ENCODE results near the gene CEP164. TPM values are rescaled to one million over a fixed set of nuclear protein-coding genes. Genes with fewer than 3 reads are reported as not detected.

The CEP164 gene
- total and polyA plus RNA-seq, 2 of the 8 experiments (the other 6 are each of a cell fraction or from before 2014, with no cell fraction given): 8.4 to 20.8 TPM

DNA sequence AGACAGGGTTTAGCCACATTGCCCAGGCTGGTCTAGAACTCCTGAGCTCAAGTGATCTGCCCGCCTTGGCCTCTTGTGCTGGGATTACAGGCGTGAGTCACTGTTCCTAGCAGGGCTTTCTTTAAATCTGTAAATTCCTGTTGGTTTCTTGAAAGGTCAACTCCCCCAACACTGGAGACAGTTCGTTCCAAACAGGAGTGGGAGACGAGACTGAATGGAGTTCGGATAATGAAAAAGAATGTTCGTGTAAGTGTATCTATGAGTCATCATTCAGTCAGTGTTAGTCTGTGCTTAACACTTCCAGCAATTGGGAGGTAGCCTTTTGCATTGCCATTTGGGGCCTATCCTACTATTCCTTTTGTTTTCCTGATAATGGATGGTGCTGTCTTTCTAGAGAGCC, 46.5 kb upstream of the CEP164 start:
- H3K56ac ChIP-seq (replicated peaks; ENCODE audit: insufficient read length, low read depth, low read length): no peak overlapping the region
- no peaks in the 10 kb centered on the region for H3K4me1 ChIP-seq (replicated peaks in 1 of 4; ENCODE audit: control insufficient read depth in 3 of 4, insufficient read depth in 4 of 4, low read length in 3 of 4)
- H2AFZ ChIP-seq (ENCODE audit: low read length): no peak overlapping the region
- no peaks in the 10 kb centered on the region for H3K79me1 ChIP-seq (ENCODE audit: low read depth, low read length)
- H2BK120ac ChIP-seq (replicated peaks; ENCODE audit: low read depth, low read length): no peak overlapping the region
- 90% methylated on average over 6 of the region's 6 CpGs; no CpG with 5 or more reads in 1 of the 2 experiments for WGBS, 2 experiments (ENCODE audit: extremely low coverage in 1 of 2, insufficient coverage in 1 of 2, insufficient read length in 1 of 2, insufficient replicate concordance in 2 of 2, low coverage in 1 of 2, low lambda C conversion rate in 2 of 2, missing lambda C conversion rate in 1 of 2)
- H3K14ac ChIP-seq (ENCODE audit: insufficient read length): no peak overlapping the region
- H3K27ac ChIP-seq (ENCODE audit: low read depth, low read length): no peak overlapping the region
- H3K4ac ChIP-seq (replicated peaks; ENCODE audit: insufficient read length, low read depth, low read length): no peak overlapping the region
- ChIA-PET CTCF (ENCODE audit: partially characterized antibody) (interaction anchor here (0.7 kb wide), 1 partner anchor 544 kb away, joined by 4 read pairs; the partner anchor contains the start of gene FXYD2), POLR2A (ENCODE audit: partially characterized antibody) (no interaction called here)
- H3K23ac ChIP-seq (ENCODE audit: insufficient read length): no peak overlapping the region
- no peaks in the 10 kb centered on the region for H3K79me2 ChIP-seq (ENCODE audit: control insufficient read depth in 1 of 2, insufficient read depth in 2 of 2, low read length in 2 of 2)
- H2BK12ac ChIP-seq (ENCODE audit: low read depth, low read length): no peak overlapping the region
- no peak overlapping the region for H4K8ac ChIP-seq (ENCODE audit: extremely low read depth, insufficient read depth, low read length)
- H2BK15ac ChIP-seq (ENCODE audit: low read length): no peak overlapping the region
- no peak overlapping the region for H2AK5ac ChIP-seq (ENCODE audit: low read depth, low read length)
- no peak overlapping the region for H3K9ac ChIP-seq (replicated peaks in 1 of 4; ENCODE audit: extremely low read depth in 1 of 4, low read depth in 3 of 4, low read length in 3 of 4)
- no peak for FAIRE-seq
- H3K18ac ChIP-seq (ENCODE audit: extremely low read depth, low read length): no peak overlapping the region
- no peaks in the 10 kb centered on the region for H3K27me3 ChIP-seq (replicated peaks in 1 of 4; ENCODE audit: control insufficient read depth in 3 of 4, extremely low read depth in 1 of 4, insufficient read depth in 3 of 4, low read length in 3 of 4)
- no peaks in the 10 kb centered on the region for H4K20me1 ChIP-seq (replicated peaks in 1 of 2; ENCODE audit: control insufficient read depth in 1 of 2, insufficient read depth in 2 of 2, low read length in 2 of 2)
- DNase-seq (ENCODE audit: low read depth in 1 of 2, low spot score in 2 of 2): no peak
- H4K5ac ChIP-seq (ENCODE audit: insufficient read length, low read depth, low read length): no peak overlapping the region
- no peak overlapping the region for H3K4me3 ChIP-seq (ENCODE audit: extremely low read depth in 1 of 4, insufficient read depth in 2 of 4, low read depth in 3 of 4, low read length in 4 of 4)
- H3K4me2 ChIP-seq (ENCODE audit: insufficient read depth in 1 of 2, low read depth in 2 of 2, low read length in 2 of 2): no peak overlapping the region
- no peak overlapping the region for H2BK20ac ChIP-seq (ENCODE audit: low read length)
- H3K9me3 ChIP-seq (ENCODE audit: insufficient read depth in 2 of 2, low read depth in 1 of 2, low read length in 1 of 2): no peaks in the 10 kb centered on the region
- peaks cover 18 to 49% (median 27%) of the 10 kb centered on the region in 4 experiments for H3K36me3 ChIP-seq (ENCODE audit: control insufficient read depth in 2 of 4, insufficient read depth in 4 of 4, low read length in 3 of 4)
- TF ChIP-seq SAP30 (IDR thresholded peaks at IDR 0.05; ENCODE audit: insufficient read depth, insufficient replicate concordance, low read length): no peak
- TF ChIP-seq NANOG (IDR thresholded peaks at IDR 0.05; ENCODE audit: insufficient read depth, low read depth, low read length, poor library complexity, severe bottlenecking): no peak
- no peak for TF ChIP-seq RFX5 (IDR thresholded peaks at IDR 0.05; ENCODE audit: borderline replicate concordance, low read depth, low read length)
- TF ChIP-seq CBX5 (IDR thresholded peaks at IDR 0.05; ENCODE audit: low read depth, low read length): no peak
- TF ChIP-seq, protein P1, sequence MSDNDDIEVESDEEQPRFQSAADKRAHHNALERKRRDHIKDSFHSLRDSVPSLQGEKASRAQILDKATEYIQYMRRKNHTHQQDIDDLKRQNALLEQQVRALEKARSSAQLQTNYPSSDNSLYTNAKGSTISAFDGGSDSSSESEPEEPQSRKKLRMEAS (IDR thresholded peaks at IDR 0.05): no peak
- TF ChIP-seq CEBPB (IDR thresholded peaks at IDR 0.05; ENCODE audit: low read depth, low read length): no peak
- TF ChIP-seq, protein P2, sequence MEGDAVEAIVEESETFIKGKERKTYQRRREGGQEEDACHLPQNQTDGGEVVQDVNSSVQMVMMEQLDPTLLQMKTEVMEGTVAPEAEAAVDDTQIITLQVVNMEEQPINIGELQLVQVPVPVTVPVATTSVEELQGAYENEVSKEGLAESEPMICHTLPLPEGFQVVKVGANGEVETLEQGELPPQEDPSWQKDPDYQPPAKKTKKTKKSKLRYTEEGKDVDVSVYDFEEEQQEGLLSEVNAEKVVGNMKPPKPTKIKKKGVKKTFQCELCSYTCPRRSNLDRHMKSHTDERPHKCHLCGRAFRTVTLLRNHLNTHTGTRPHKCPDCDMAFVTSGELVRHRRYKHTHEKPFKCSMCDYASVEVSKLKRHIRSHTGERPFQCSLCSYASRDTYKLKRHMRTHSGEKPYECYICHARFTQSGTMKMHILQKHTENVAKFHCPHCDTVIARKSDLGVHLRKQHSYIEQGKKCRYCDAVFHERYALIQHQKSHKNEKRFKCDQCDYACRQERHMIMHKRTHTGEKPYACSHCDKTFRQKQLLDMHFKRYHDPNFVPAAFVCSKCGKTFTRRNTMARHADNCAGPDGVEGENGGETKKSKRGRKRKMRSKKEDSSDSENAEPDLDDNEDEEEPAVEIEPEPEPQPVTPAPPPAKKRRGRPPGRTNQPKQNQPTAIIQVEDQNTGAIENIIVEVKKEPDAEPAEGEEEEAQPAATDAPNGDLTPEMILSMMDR (IDR thresholded peaks at IDR 0.05; ENCODE audit: control extremely low read depth in 1 of 3, insufficient read depth in 1 of 3, low read depth in 1 of 3, low read length in 3 of 3): no peak
- TF ChIP-seq RAD21 (IDR thresholded peaks at IDR 0.05 in 1 of 2, conservative IDR thresholded peaks at IDR 0.05 in 1 of 2; ENCODE audit: low read depth in 2 of 2, low read length in 2 of 2): no peak
- no peak for TF ChIP-seq EGR1 (IDR thresholded peaks at IDR 0.05; ENCODE audit: borderline replicate concordance, low read depth, low read length)
- no peak overlapping the region for H2BK5ac ChIP-seq (ENCODE audit: low read depth, low read length)
- H4K91ac ChIP-seq (replicated peaks; ENCODE audit: insufficient read length, low read length): no peak overlapping the region
- no peaks in the 10 kb centered on the region for H3K23me2 ChIP-seq (ENCODE audit: low read depth, low read length)
